Measurements from ENCODE around the gene SLC22A17. TPM values are rescaled to one million over a fixed set of nuclear protein-coding genes. Genes with fewer than 3 reads are reported as not detected.
A peak's percentile ranks its signal among the peaks of the same experiment; 100 is the strongest.

The SLC22A17 gene
- total RNA-seq, 4 donors from 2014 or later = 16.1 to 33.0 (median 17.9) TPM

GRCh38 chr14:23380197-23380914, 27.7 kb upstream of the SLC22A17 start:
- TF ChIP-seq CTCF (IDR thresholded peaks at IDR 0.05) (no peak), POLR2A (IDR thresholded peaks at IDR 0.05) (no peak)
- no peak for DNase-seq (ENCODE audit: low spot score in 2 of 2)
- WGBS, 2 donors = 53 to 64% methylated on average over 16 of the region's 16 CpGs
- intact Hi-C loops (cut with DNase I; ENCODE audit: low total_unique reads) = loop anchor here (5.0 to 10.0 kb wide), 2 partner anchors 53 to 116 kb away; no protein-coding TSS in a partner anchor
- H3K4me3 ChIP-seq (ENCODE audit: low read depth, poor library complexity, severe bottlenecking) = no peak overlapping the region

GRCh38 chr14:23379366-23380196, 26.9 kb upstream of the SLC22A17 start:
- WGBS, 2 donors = 32 to 35% methylated on average over 11 to 12 of the region's 12 CpGs
- intact Hi-C loops (cut with DNase I; ENCODE audit: low total_unique reads) = loop anchor here (5.0 to 10.0 kb wide), 2 partner anchors 52 to 115 kb away; no protein-coding TSS in a partner anchor
- H3K4me3 ChIP-seq (ENCODE audit: low read depth, poor library complexity, severe bottlenecking) = no peak overlapping the region
- TF ChIP-seq CTCF (IDR thresholded peaks at IDR 0.05) = peak in 1 of 3 donors; percentile 61
- no peak for TF ChIP-seq POLR2A (IDR thresholded peaks at IDR 0.05)
- peak; percentile 42 to 90 for DNase-seq (ENCODE audit: low spot score in 2 of 2)

GRCh38 chr14:23378612-23379220, 26.0 kb upstream of the SLC22A17 start:
- intact Hi-C loops (cut with DNase I; ENCODE audit: low total_unique reads) = no loop called here
- TF ChIP-seq CTCF (IDR thresholded peaks at IDR 0.05) (no peak), POLR2A (IDR thresholded peaks at IDR 0.05) (no peak)
- 81 to 84% methylated on average over 11 of the region's 11 CpGs for WGBS, 2 donors

GRCh38 chr14:23377573-23378563, 25.2 kb upstream of the SLC22A17 start:
- H3K4me3 ChIP-seq (ENCODE audit: low read depth, poor library complexity, severe bottlenecking) = no peak overlapping the region
- no peak for DNase-seq (ENCODE audit: low spot score in 2 of 2)
- WGBS, 2 donors = 82 to 86% methylated on average over 14 of the region's 14 CpGs
- intact Hi-C loops (cut with DNase I; ENCODE audit: low total_unique reads) = no loop called here
- no peak for TF ChIP-seq CTCF (IDR thresholded peaks at IDR 0.05)
- TF ChIP-seq POLR2A (IDR thresholded peaks at IDR 0.05) = no peak

More at GRCh38 chr14:23378612-23379220, 26.0 kb upstream of the SLC22A17 start:
- H3K4me3 ChIP-seq (ENCODE audit: low read depth, poor library complexity, severe bottlenecking) = no peak overlapping the region
- no peak for DNase-seq (ENCODE audit: low spot score in 2 of 2)

GRCh38 chr14:23377198-23377550, 24.5 kb upstream of the SLC22A17 start:
- WGBS, 2 donors = 55 to 72% methylated on average over 11 of the region's 11 CpGs
- intact Hi-C loops (cut with DNase I; ENCODE audit: low total_unique reads) = no loop called here
- DNase-seq (ENCODE audit: low spot score in 2 of 2) = no peak
- no peak for TF ChIP-seq CTCF (IDR thresholded peaks at IDR 0.05)
- no peak for TF ChIP-seq POLR2A (IDR thresholded peaks at IDR 0.05)
- no peak overlapping the region for H3K4me3 ChIP-seq (ENCODE audit: low read depth, poor library complexity, severe bottlenecking)

Data from lower leg skin (tissue), 4 donors.